Transverse colon (tissue), 4 donors: ENCODE results near the gene CDC14B. TPM values are rescaled to one million over a fixed set of nuclear protein-coding genes. Genes with fewer than 3 reads are reported as not detected.

Source experiments
- DNase-seq: peaks from one replicate; pipeline ENCODE4 v3.0.0-alpha.2; 2019
- H3K27ac ChIP-seq, 4 donors: fragments of 200-600 bp; sonication (generic); 2 replicates each; pipeline ENCODE4 v1.5.1; 2016 to 2018; ENCODE audit warnings: inconsistent platforms in 4 of 4
- H3K27me3 ChIP-seq: fragments of 200-600 bp; sonication (generic); 2 replicates; pipeline ENCODE4 v1.5.1; 2017; ENCODE audit warnings: inconsistent platforms
- H3K36me3 ChIP-seq, 4 donors: fragments of 200-600 bp; sonication (generic); 2 replicates each; pipeline ENCODE4 v1.5.1; 2017 to 2019; ENCODE audit warnings: inconsistent platforms in 4 of 4
- H3K4me1 ChIP-seq, 4 donors: fragments of 200-600 bp; sonication (generic); 2 replicates each; pipeline ENCODE4 v1.5.1; 2017 to 2020; ENCODE audit warnings: inconsistent platforms in 4 of 4
- H3K4me3 ChIP-seq, 4 donors: fragments of 200-600 bp; sonication (generic); 1 replicate in 1 of 4; 2 replicates in 3 of 4; pipeline versions ENCODE4 v1.5.1 to v1.6.1; 2017 to 2019; ENCODE audit warnings: inconsistent platforms in 4 of 4
- H3K9me3 ChIP-seq, 2 donors: fragments of 200-600 bp; sonication (generic); 2 replicates each; pipeline ENCODE4 v1.5.1; 2017 to 2019; ENCODE audit warnings: inconsistent platforms in 2 of 2
- CTCF ChIP-seq, 5 experiments: fragments of 200-600 bp in 3 of 5; fragments of 450-650 bp in 2 of 5; sonication (generic) in 3 of 5; IDR thresholded peaks; 1 replicate in 2 of 5; 2 replicates in 3 of 5; pipeline ENCODE4 v1.5.1; 2016 to 2017; ENCODE audit warnings: antibody characterized with exemption in 5 of 5, inconsistent platforms in 3 of 5, mild to moderate bottlenecking in 2 of 5, moderate library complexity in 1 of 5
- EP300 ChIP-seq: sonication (generic); formaldehyde crosslinking; IDR thresholded peaks from one replicate; pipeline ENCODE4 v1.6.1; 2017; ENCODE audit warnings: antibody characterized with exemption, low read depth
- POLR2A ChIP-seq: fragments of 450-650 bp; IDR thresholded peaks from one replicate; pipeline ENCODE4 v1.6.1; 2016; ENCODE audit warnings: antibody characterized with exemption, mild to moderate bottlenecking, moderate library complexity
- POLR2AphosphoS5 ChIP-seq, 3 donors: sonication (generic); formaldehyde crosslinking; IDR thresholded peaks; one replicate each; pipeline ENCODE4 v1.6.1; 2016; ENCODE audit warnings: antibody characterized with exemption in 3 of 3
- WGBS, 2 donors: methylation state at CpG; one replicate each; pipeline ENCODE4 v1.1.5; 2018; ENCODE audit warnings: low coverage in 1 of 2; 5-methylcytosine and 5-hydroxymethylcytosine counted together
- in situ Hi-C, 4 donors: fragments of 200-750 bp; cut with MboI; loops; one replicate each; pipeline versions ENCODE4 v1.15.0 to v1.15.1; 2017; ENCODE audit warnings: low sequenced_read_pairs in 3 of 4, low pct_ligation_motif_present in 1 of 4, low pct_unique_long_range_greater_than_20kb in 1 of 4
- intact Hi-C: fragments of 100-400 bp; cut with DNase I; formaldehyde crosslinking; loops from one replicate; pipeline ENCODE4 v1.15.1; 2023; ENCODE audit warnings: low total_unique reads
- total RNA-seq, 4 donors: library from RNA; depleted of rRNA; stranded (reverse); fragments of >200 nt; gene quantifications; one replicate each; pipeline ENCODE4 v1.1.0, GENCODE V29; 2016

Gene CDC14B
- total RNA-seq, 4 donors from 2014 or later: 18.0 to 22.3 (median 20.9) TPM

GRCh38 chr9:96489482-96489979 is 130.1 kb downstream of the CDC14B start:
- H3K27ac ChIP-seq: no peak overlapping the region
- in situ Hi-C loops: no loop called here
- H3K36me3 ChIP-seq: no peaks in the 10 kb centered on the region
- no peaks in the 10 kb centered on the region for H3K9me3 ChIP-seq
- intact Hi-C loops: no loop called here
- no peak overlapping the region for H3K4me3 ChIP-seq
- DNase-seq: no peak
- peaks cover 0 to 19% (median 4%) of the 10 kb centered on the region in 4 donors for H3K4me1 ChIP-seq
- no peaks in the 10 kb centered on the region for H3K27me3 ChIP-seq
- TF ChIP-seq POLR2AphosphoS5 (IDR thresholded peaks at IDR 0.05) (no peak), CTCF (IDR thresholded peaks at IDR 0.05) (no peak), EP300 (no peak), POLR2A (no peak)
- 93 to 94% methylated on average over 3 to 12 of the region's 12 CpGs for WGBS, 2 donors

- Histone ChIP-seq H3K27me3 (no peaks in the 10 kb centered on the region), H3K4me3 (no peak overlapping the region), H3K9me3 (no peaks in the 10 kb centered on the region), H3K27ac (peak overlapping the region in 1 of 4 donors; percentile 11), H3K4me1 (peaks cover 0 to 19% (median 5%) of the 10 kb centered on the region in 4 donors), H3K36me3 (no peaks in the 10 kb centered on the region)
- intact Hi-C loops (no loop called here), in situ Hi-C loops (no loop called here)
- TF ChIP-seq EP300: no peak
- TF ChIP-seq POLR2A: no peak
- no peak for TF ChIP-seq CTCF (IDR thresholded peaks at IDR 0.05)
- TF ChIP-seq POLR2AphosphoS5 (IDR thresholded peaks at IDR 0.05): no peak
- DNase-seq: no peak
- WGBS, 2 donors: 84% methylated on average over 10 of the region's 10 CpGs; no CpG with 5 or more reads in 1 of the 2 donors
These were observed 131.7 kb downstream of the CDC14B start for GRCh38 chr9:96487949-96488348.

- Histone ChIP-seq H3K9me3 (no peaks in the 10 kb centered on the region), H3K36me3 (no peaks in the 10 kb centered on the region), H3K4me1 (peaks cover 0 to 19% (median 5%) of the 10 kb centered on the region in 4 donors), H3K4me3 (no peak overlapping the region), H3K27ac (peak overlapping the region; percentile 32 to 66 (median 52)), H3K27me3 (no peaks in the 10 kb centered on the region)
- DNase-seq: no peak
- TF ChIP-seq EP300 (no peak), POLR2A (no peak), CTCF (IDR thresholded peaks at IDR 0.05) (no peak), POLR2AphosphoS5 (IDR thresholded peaks at IDR 0.05) (no peak)
- intact Hi-C loops (no loop called here), in situ Hi-C loops (no loop called here)
- WGBS, 2 donors: 29 to 55% methylated on average over 1 of the region's 1 CpG
These were observed 132.6 kb downstream of the CDC14B start for GRCh38 chr9:96487029-96487396.

- intact Hi-C loops (no loop called here), in situ Hi-C loops (no loop called here)
- no peaks in the 10 kb centered on the region for H3K9me3 ChIP-seq
- H3K4me3 ChIP-seq: no peak overlapping the region
- WGBS, 2 donors: 46 to 69% methylated on average over 2 to 7 of the region's 7 CpGs
- H3K27ac ChIP-seq: peak overlapping the region; percentile 32 to 66 (median 52)
- H3K27me3 ChIP-seq: no peaks in the 10 kb centered on the region
- DNase-seq: peak; percentile 25
- no peaks in the 10 kb centered on the region for H3K36me3 ChIP-seq
- H3K4me1 ChIP-seq: peaks cover 0 to 19% (median 5%) of the 10 kb centered on the region in 4 donors
- no peak for TF ChIP-seq CTCF (IDR thresholded peaks at IDR 0.05)
- no peak for TF ChIP-seq EP300
- TF ChIP-seq POLR2A: no peak
- TF ChIP-seq POLR2AphosphoS5 (IDR thresholded peaks at IDR 0.05): no peak
These were observed 133.1 kb downstream of the CDC14B start for GRCh38 chr9:96486386-96487028.
